T-helper 1 cell (primary cell): ENCODE data around the gene CAMKK1.
"Not testable (repeated sequence)": the region's sequence is repeated elsewhere in the genome, so short reads cannot be mapped to it uniquely, and the experiment has no call there.

Experiments
- DNase-seq, 5 donors: peaks; one replicate each; pipeline ENCODE4 v3.0.0-alpha.2; 2012 to 2020

Gene CAMKK1

DNA sequence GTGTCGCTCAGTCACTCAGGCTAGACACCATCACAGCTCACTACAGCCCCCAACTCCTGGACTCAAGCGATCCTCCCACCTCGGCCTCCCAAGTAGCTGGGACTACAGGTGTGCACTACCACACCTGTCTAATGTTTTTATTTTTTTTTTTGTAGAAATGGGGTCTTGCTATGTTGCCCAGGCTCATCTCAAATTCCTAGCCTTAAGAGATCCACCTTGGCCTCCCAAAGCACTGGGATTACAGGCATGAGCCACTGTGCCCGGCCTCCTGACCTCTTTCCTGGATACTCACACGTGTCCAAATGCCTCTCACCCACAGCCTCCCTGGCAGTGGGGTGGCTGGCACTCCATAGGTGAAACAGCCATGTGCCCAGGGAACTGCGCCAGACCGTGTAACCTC, 17.5 kb downstream of the CAMKK1 start:
- no peak for DNase-seq

DNA sequence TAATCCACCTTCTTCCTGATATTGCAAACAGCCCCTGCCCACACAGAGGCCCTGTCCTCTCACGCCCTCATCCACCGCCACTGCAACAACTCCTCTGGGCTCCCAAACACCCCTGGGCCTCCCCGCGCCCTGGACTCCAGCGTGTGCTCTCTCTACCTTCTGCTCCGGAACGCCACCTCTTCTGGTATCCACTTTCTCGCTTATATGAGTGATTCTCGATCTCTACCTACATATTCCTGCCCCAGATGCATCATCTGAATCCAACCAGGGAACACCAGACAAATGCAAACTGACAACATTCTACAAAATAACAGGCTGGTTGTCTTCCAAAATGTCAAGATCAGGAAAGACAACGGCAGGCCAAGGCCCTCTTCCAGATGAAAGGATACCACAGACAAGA, 19.0 kb downstream of the CAMKK1 start:
- no peak for DNase-seq

- no peak for DNase-seq
Observed at GRCh38 chr17:3870871-3871306, 22.0 kb downstream of the CAMKK1 start.

- no peak for DNase-seq
Observed at GRCh38 chr17:3867606-3868005, 25.2 kb downstream of the CAMKK1 start.

- no peak for DNase-seq
Observed at GRCh38 chr17:3867106-3867505, 25.7 kb downstream of the CAMKK1 start.

GRCh38 chr17:3866276-3866675, 26.6 kb downstream of the CAMKK1 start:
- no peak for DNase-seq

GRCh38 chr17:3865176-3865575, 27.7 kb downstream of the CAMKK1 start:
- no peak for DNase-seq

DNA sequence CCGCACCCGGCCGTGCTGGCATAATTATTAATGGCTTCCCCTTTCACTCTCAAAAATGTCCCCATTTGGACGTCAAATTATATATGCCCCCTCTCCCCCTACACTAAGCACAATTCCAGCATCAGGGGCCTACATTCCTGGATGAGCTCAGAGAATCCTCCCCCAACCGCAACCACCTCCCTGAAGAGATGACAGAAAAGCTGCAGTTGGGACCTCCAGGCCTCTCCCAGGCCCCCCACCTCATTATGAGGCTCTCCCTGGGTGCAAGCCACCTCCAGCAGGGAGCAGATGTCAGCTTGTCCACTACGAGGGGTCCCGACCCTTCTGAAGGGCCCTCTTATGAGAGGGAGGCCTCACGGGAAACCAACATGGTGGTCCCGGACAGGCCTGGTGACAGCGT, 28.3 kb downstream of the CAMKK1 start:
- no peak for DNase-seq

DNA sequence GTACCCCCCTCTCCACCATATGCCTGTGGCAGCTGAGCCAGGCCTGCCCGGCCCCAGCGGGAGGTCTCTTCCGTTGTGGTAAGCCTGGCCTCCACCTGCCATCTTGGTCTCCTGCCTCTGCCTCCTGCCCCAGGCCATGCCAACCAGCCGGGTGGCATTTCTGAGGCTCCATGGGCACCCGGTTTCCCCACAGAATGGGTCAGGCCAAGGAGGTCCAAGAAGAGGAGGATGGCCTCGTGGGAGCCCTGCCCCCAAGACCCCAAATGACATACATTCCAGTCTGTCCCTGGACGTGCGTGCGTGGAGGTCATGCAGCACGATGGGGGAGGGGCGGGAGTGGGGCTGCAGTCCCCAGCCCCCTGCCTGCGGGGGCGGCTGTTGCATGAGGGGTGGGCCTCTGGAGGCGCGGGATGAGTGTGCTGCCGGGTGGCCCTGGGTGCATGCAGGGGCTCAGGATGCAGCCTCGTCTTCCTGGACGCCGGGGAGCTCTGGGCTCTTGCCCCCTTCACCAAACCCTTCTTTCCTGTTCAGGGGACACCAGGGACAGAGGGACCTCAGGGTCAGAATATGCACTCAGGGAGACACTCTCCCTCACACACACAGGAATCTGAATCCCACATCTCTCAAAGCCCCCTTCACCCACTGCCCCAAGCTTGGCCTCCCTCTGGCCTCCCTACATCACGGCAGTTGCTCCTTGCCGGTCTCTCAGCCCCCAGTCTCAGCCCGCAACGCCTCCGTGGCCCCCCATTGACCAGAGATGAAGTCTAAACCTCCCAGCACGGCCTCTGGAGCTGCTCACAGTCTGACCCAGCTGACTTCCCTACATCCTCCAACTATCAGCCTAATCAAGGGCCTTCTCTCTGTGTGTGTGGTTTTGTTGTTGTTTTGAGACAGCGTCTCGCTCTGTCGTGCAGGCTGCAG, 30.8 kb downstream of the CAMKK1 start:
- no peak for DNase-seq

- DNase-seq = no peak
Observed at GRCh38 chr17:3860939-3861700, 31.7 kb downstream of the CAMKK1 start.

GRCh38 chr17:3859940-3860339, 32.9 kb downstream of the CAMKK1 start:
- DNase-seq = no peak

DNA sequence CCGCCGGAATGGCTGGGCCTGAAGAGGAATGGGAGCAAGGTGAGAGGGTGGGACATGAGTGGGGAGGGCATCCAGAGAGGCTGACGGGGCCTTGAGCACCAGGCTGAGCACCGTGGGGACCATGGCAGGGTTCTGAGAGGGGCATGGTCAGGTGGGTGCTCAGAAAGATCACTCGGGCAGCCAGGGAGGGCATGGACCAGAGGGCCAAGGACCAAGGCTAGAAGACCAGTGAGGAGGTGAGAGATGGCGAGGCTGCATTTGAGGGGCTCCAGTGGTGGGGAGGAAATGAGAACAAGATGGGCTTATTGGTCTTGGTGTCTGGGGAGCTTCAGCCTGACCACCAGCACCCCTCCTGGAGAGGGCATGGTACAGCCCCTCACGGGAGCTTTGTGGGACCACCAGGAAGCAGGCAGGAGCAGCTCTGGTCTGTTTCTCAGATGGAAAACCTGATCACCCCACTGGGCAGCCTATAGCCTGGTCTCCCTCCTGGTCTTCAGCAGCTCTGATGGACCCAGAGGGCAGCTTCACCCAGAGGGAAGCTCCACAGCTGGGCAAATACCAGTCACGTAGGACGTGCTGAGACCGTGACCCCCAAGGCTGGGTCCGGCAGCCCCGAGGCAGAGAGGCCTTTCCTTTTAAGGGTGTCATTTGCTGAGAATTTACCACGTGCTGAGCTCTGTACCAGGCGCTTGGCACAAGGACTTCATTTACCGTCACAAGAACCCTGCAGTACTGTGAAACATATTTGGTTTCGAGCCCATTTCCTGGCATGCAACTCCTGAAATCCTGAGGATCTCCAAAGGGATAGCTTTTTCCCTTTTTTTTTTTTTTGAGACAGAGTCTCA, 35.4 kb downstream of the CAMKK1 start:
- no peak for DNase-seq

DNA sequence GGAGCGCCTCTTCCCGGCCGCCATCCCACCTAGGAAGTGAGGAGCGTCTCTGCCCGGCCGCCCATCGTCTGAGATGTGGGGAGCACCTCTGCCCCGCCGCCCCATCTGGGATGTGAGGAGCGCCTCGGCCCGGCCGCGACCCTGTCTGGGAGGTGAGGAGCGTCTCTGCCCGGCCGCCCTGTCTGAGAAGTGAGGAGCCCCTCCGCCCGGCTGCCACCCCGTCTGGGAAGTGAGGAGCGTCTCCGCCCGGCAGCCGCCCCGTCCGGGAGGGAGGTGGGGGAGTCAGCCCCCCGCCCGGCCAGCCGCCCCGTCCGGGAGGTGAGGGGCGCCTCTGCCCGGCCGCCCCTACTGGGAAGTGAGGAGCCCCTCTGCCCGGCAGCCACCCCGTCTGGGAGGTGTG, 38.6 kb downstream of the CAMKK1 start:
- not testable (repeated sequence) for DNase-seq

GRCh38 chr17:3852561-3852960, 40.3 kb downstream of the CAMKK1 start:
- DNase-seq = no peak

GRCh38 chr17:3851461-3852100, 41.3 kb downstream of the CAMKK1 start:
- DNase-seq = no peak

DNA sequence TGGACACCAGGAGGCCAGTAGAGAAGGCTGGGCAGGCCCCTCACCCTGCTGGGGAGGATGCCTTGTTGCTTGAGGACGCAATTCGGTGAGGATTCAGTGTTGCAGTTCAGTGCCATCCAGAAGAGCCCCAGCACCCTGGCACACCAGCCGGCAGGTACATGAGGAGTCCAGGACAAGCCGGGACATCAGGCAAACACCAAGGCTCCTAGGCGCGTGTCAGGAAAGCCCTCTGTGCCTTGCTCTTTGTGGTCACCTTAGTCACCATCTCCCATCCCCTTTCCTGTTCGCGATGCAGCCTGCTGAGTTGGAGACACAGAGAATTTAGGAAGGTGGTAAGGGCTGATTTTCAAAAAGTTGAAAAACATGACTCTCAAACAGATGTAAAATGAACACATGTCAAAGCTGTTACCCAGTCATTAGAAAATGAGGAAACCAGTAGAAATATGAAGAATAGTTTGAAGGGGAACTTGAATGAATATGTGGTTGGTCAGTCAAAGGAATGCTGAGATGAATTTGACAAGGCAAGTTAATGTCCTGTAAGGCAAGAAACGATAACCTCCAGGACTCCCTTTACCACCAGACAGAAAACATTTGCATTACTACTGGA, 44.5 kb downstream of the CAMKK1 start:
- DNase-seq = no peak

DNA sequence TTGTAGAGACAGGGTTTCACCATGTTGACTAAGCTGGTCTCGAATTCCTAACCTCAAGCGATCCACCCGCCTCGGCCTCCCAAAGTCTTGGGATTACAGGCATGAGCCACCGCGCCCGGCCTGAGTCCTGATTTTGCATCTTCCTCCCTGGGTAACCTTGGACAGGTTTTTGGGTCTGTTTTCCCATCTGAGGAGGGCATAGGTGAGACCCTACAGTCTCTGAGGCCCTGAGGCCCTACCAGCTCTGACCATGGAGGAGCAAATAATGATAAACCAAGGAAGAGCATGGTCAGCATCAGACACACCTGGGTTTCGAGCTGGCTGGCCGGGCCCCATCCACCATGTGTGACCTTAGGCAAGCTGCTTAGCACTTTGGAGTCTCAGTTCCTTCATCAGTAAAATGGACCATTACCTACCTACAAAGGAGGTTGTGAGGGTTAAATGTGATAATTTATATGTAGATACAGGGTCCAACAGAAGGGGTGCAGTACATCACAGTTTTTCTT, 45.6 kb downstream of the CAMKK1 start:
- no peak for DNase-seq

- DNase-seq = no peak
Observed at GRCh38 chr17:3846437-3847164, 46.3 kb downstream of the CAMKK1 start.

GRCh38 chr17:3845621-3846436, 47.0 kb downstream of the CAMKK1 start, which contains the start of gene NCBP3:
Gene NCBP3, minus strand, starts transcription at chr17:3846246. Its CDS starts 23 bp downstream, at chr17:3846223.
- DNase-seq = peak; percentile 81 to 95 (median 86)

DNA sequence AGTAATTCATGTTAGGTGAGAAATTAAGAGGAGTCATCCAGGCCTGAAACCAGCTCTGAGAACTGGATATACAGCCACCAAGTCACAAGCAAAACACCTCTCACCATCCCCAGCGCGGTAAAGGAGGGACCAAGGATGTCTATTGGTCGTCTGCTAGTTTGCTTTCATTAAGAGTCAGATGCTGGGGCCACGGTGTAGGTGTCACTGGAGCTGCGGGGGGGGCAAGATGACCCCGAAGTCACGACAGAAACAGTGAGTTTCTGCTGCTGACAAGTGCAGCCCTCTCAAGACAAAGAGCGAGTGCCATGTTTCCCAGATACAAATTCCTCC, 47.6 kb downstream of the CAMKK1 start:
- DNase-seq = peak in 1 of 5 donors; percentile 47
